ENCODE data around the gene PTPRU.

DNA sequence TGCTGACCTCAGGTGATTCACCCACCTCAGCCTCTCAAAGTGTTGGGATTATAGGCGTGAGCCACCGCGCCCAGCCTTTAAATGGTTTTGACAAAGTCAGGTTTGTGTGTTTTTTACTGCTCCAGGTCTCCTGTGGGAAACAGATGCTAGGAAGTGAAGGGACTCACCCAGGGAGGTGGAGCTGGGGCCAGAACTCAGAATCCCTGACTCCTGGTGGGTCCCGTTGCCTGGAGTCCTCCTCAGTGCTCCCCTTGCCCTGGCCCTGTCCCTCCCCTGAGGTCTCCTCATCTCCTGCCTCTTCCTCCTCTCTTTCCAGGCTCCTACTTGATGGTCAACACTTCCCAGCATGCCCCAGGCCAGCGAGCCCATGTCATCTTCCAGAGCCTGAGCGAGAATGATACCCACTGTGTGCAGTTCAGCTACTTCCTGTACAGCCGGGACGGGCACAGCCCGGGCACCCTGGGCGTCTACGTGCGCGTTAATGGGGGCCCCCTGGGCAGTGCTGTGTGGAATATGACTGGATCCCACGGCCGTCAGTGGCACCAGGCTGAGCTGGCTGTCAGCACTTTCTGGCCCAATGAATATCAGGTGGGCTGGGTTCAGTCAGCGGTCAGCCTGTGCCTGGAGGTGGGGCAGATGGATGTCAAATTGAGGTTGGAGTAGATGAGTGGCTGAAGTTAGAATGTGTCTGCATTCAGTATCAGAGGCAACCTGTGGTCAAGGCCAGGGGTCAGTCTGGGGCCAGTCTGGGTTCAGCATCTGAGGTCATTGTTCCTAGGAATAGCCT is 22.1 kb downstream of the PTPRU start:
- TF ChIP-seq ARNT (IDR thresholded peaks at IDR 0.05) = no peak
- TF ChIP-seq FOXK2 (IDR thresholded peaks at IDR 0.05) = no peak
- no peak for TF ChIP-seq SUZ12 (IDR thresholded peaks at IDR 0.05)
- no peak for TF ChIP-seq FOXM1 (IDR thresholded peaks at IDR 0.05; ENCODE audit: borderline replicate concordance)
- TF ChIP-seq BHLHE40 (IDR thresholded peaks at IDR 0.05; ENCODE audit: borderline replicate concordance) = no peak
- no peak for TF ChIP-seq FOXA1 (IDR thresholded peaks at IDR 0.05)
- no peak for TF ChIP-seq SP1 (IDR thresholded peaks at IDR 0.05)
- no peak for TF ChIP-seq NFRKB (IDR thresholded peaks at IDR 0.05)
- no peak for TF ChIP-seq TARDBP (IDR thresholded peaks at IDR 0.05)
- TF ChIP-seq, protein P1, sequence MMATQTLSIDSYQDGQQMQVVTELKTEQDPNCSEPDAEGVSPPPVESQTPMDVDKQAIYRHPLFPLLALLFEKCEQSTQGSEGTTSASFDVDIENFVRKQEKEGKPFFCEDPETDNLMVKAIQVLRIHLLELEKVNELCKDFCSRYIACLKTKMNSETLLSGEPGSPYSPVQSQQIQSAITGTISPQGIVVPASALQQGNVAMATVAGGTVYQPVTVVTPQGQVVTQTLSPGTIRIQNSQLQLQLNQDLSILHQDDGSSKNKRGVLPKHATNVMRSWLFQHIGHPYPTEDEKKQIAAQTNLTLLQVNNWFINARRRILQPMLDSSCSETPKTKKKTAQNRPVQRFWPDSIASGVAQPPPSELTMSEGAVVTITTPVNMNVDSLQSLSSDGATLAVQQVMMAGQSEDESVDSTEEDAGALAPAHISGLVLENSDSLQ (IDR thresholded peaks at IDR 0.05) = no peak
- no peak for TF ChIP-seq ELF4 (IDR thresholded peaks at IDR 0.05)
- no peak for TF ChIP-seq ZNF384 (IDR thresholded peaks at IDR 0.05)
- TF ChIP-seq CTBP1 (IDR thresholded peaks at IDR 0.05; ENCODE audit: borderline replicate concordance) = no peak
- no peak for TF ChIP-seq HDGF (IDR thresholded peaks at IDR 0.05; ENCODE audit: borderline replicate concordance)

Data from HEK293T (cell line).